ENCODE results near the gene FADS3. TPM values are rescaled to one million over a fixed set of nuclear protein-coding genes. Genes with fewer than 3 reads are reported as not detected.

The FADS3 gene
- total and polyA plus RNA-seq, 2 experiments from 2014 or later = 44.4 to 73.5 TPM

GRCh38 chr11:61862714-61863547, 28.4 kb downstream of the FADS3 start:
- Mint-ChIP-seq H3K36me3 (ENCODE audit: low read depth) (peaks cover 74% of the 10 kb centered on the region), H3K27me3 (ENCODE audit: insufficient read depth, low read depth, poor library complexity) (peaks cover 4% of the 10 kb centered on the region)
- H3K27ac ChIP-seq (ENCODE audit: low read depth) = no peak overlapping the region

DNA sequence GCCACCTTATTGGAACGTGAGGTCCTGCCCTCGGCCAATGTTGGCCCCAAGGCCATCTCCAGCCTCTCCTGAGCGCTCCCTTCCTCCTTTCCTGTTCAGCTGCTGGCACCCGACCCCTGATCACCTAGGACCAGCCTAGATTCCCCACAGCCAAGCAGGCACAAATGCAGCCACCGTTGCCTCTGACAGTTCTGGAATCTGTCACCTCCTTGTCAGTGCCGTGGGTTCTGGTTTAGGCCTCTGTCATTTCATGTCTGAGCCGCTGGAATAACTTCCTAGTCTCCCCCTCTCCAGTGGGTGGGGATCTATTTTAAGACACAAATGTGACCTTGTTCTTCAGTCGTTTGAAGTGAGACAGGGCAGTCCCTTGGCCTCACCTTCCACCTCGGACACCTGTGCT, 29.7 kb downstream of the FADS3 start:
- peaks cover 9% of the 10 kb centered on the region for H4K20me1 ChIP-seq (replicated peaks; ENCODE audit: insufficient read depth)
- no peak overlapping the region for H3K27ac ChIP-seq (ENCODE audit: low read depth)
- peaks cover 6% of the 10 kb centered on the region; the same call in 1 of the 2 replicates for H3F3A ChIP-seq (replicated peaks; ENCODE audit: low read depth)
- H3K36me3 Mint-ChIP-seq (ENCODE audit: low read depth) = peaks cover 86% of the 10 kb centered on the region
- ATAC-seq = no peak
- no peaks in the 10 kb centered on the region for H3K4me1 ChIP-seq (ENCODE audit: insufficient read depth)
- H3K9me3 Mint-ChIP-seq = no peaks in the 10 kb centered on the region; the same call in 2 of the 3 replicates
- no peaks in the 10 kb centered on the region for H3K27me3 ChIP-seq (ENCODE audit: insufficient read depth)
- no peak for DNase-seq (ENCODE audit: low spot score)
- H3K4me2 ChIP-seq = no peak overlapping the region
- H3K27ac Mint-ChIP-seq = 0 out of 2 replicates have a peak overlapping the region, but pooled peaks have one; percentile 12
- H3K27me3 Mint-ChIP-seq (ENCODE audit: insufficient read depth, low read depth, poor library complexity) = peaks cover 4% of the 10 kb centered on the region
- peaks cover 5% of the 10 kb centered on the region for H3K4me1 Mint-ChIP-seq
- H3K4me3 Mint-ChIP-seq = no peak overlapping the region; the same call in 2 of the 3 replicates
- no peaks in the 10 kb centered on the region for H3K9me2 ChIP-seq (ENCODE audit: insufficient read depth)
- no peak overlapping the region for H3K4me3 ChIP-seq
- 0 out of 2 replicates have a peak, but pooled peaks cover 3% of the 10 kb centered on the region for H3K79me2 ChIP-seq (replicated peaks; ENCODE audit: insufficient read depth)
- H2AFZ ChIP-seq = no peak overlapping the region
- peaks cover 45% of the 10 kb centered on the region for H3K36me3 ChIP-seq (ENCODE audit: insufficient read depth)
- no peak for TF ChIP-seq ZNF331 (CRISPR knock-in tag; IDR thresholded peaks at IDR 0.05; ENCODE audit: low read depth)
- TF ChIP-seq ZNF114 (CRISPR knock-in tag; IDR thresholded peaks at IDR 0.05) = no peak
- TF ChIP-seq REST (IDR thresholded peaks at IDR 0.05; ENCODE audit: unreplicated experiment) = no peak
- TF ChIP-seq CREB1 (CRISPR knock-in tag; IDR thresholded peaks at IDR 0.05; ENCODE audit: low read depth) = no peak
- no peak for TF ChIP-seq NANOG (IDR thresholded peaks at IDR 0.05; ENCODE audit: borderline replicate concordance)
- TF ChIP-seq JUNB (IDR thresholded peaks at IDR 0.05; ENCODE audit: unreplicated experiment) = no peak
- TF ChIP-seq CTCF (conservative IDR thresholded peaks at IDR 0.05; ENCODE audit: low read depth in 2 of 2) = no peak
- TF ChIP-seq, protein P1, sequence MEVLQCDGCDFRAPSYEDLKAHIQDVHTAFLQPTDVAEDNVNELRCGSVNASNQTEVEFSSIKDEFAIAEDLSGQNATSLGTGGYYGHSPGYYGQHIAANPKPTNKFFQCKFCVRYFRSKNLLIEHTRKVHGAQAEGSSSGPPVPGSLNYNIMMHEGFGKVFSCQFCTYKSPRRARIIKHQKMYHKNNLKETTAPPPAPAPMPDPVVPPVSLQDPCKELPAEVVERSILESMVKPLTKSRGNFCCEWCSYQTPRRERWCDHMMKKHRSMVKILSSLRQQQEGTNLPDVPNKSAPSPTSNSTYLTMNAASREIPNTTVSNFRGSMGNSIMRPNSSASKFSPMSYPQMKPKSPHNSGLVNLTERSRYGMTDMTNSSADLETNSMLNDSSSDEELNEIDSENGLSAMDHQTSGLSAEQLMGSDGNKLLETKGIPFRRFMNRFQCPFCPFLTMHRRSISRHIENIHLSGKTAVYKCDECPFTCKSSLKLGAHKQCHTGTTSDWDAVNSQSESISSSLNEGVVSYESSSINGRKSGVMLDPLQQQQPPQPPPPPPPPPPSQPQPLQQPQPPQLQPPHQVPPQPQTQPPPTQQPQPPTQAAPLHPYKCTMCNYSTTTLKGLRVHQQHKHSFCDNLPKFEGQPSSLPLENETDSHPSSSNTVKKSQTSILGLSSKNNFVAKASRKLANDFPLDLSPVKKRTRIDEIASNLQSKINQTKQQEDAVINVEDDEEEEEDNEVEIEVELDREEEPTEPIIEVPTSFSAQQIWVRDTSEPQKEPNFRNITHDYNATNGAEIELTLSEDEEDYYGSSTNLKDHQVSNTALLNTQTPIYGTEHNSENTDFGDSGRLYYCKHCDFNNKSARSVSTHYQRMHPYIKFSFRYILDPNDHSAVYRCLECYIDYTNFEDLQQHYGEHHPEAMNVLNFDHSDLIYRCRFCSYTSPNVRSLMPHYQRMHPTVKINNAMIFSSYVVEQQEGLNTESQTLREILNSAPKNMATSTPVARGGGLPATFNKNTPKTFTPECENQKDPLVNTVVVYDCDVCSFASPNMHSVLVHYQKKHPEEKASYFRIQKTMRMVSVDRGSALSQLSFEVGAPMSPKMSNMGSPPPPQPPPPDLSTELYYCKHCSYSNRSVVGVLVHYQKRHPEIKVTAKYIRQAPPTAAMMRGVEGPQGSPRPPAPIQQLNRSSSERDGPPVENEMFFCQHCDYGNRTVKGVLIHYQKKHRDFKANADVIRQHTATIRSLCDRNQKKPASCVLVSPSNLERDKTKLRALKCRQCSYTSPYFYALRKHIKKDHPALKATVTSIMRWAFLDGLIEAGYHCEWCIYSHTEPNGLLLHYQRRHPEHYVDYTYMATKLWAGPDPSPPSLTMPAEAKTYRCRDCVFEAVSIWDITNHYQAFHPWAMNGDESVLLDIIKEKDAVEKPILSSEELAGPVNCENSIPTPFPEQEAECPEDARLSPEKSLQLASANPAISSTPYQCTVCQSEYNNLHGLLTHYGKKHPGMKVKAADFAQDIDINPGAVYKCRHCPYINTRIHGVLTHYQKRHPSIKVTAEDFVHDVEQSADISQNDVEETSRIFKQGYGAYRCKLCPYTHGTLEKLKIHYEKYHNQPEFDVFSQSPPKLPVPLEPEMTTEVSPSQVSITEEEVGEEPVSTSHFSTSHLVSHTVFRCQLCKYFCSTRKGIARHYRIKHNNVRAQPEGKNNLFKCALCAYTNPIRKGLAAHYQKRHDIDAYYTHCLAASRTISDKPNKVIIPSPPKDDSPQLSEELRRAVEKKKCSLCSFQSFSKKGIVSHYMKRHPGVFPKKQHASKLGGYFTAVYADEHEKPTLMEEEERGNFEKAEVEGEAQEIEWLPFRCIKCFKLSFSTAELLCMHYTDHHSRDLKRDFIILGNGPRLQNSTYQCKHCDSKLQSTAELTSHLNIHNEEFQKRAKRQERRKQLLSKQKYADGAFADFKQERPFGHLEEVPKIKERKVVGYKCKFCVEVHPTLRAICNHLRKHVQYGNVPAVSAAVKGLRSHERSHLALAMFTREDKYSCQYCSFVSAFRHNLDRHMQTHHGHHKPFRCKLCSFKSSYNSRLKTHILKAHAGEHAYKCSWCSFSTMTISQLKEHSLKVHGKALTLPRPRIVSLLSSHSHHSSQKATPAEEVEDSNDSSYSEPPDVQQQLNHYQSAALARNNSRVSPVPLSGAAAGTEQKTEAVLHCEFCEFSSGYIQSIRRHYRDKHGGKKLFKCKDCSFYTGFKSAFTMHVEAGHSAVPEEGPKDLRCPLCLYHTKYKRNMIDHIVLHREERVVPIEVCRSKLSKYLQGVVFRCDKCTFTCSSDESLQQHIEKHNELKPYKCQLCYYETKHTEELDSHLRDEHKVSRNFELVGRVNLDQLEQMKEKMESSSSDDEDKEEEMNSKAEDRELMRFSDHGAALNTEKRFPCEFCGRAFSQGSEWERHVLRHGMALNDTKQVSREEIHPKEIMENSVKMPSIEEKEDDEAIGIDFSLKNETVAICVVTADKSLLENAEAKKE (CRISPR knock-in tag; IDR thresholded peaks at IDR 0.05) = no peak

More at GRCh38 chr11:61862714-61863547, 28.4 kb downstream of the FADS3 start:
- H3K4me1 ChIP-seq (ENCODE audit: insufficient read depth) = no peaks in the 10 kb centered on the region
- H3K79me2 ChIP-seq (replicated peaks; ENCODE audit: insufficient read depth) = 0 out of 2 replicates have a peak, but pooled peaks cover 3% of the 10 kb centered on the region
- TF ChIP-seq NANOG (IDR thresholded peaks at IDR 0.05; ENCODE audit: borderline replicate concordance) (no peak), STAT1 (IDR thresholded peaks at IDR 0.05; ENCODE audit: unreplicated experiment) (no peak)
- ATAC-seq = no peak
- H3K36me3 ChIP-seq (ENCODE audit: insufficient read depth) = peaks cover 35% of the 10 kb centered on the region
- no peaks in the 10 kb centered on the region for H3K27me3 ChIP-seq (ENCODE audit: insufficient read depth)
- no peak overlapping the region for H3K27ac Mint-ChIP-seq
- no peak for DNase-seq (ENCODE audit: low spot score)
- no peaks in the 10 kb centered on the region; the same call in 2 of the 3 replicates for H3K9me3 Mint-ChIP-seq
- no peaks in the 10 kb centered on the region for H3K9me2 ChIP-seq (ENCODE audit: insufficient read depth)
- H3K4me3 ChIP-seq = no peak overlapping the region
- no peak overlapping the region for H2AFZ ChIP-seq
- no peak overlapping the region for H3K4me3 Mint-ChIP-seq
- H4K20me1 ChIP-seq (replicated peaks; ENCODE audit: insufficient read depth) = peaks cover 5% of the 10 kb centered on the region
- peaks cover 5% of the 10 kb centered on the region for H3K4me1 Mint-ChIP-seq
- no peak overlapping the region for H3K4me2 ChIP-seq
- peaks cover 6% of the 10 kb centered on the region; the same call in 1 of the 2 replicates for H3F3A ChIP-seq (replicated peaks; ENCODE audit: low read depth)
